GM23338 (cell line): ENCODE results near the gene EVA1B. TPM values are rescaled to one million over a fixed set of nuclear protein-coding genes. Genes with fewer than 3 reads are reported as not detected.

Experiments
- ATAC-seq: fragments of 200-7000 bp; cut with Tn5 transposase; 3 replicates; pipeline ENCODE4 v1.9.1; 2020
- DNase-seq: peaks from one replicate; pipeline ENCODE4 v3.0.0-alpha.2; 2015; ENCODE audit warnings: low spot score
- H2AFZ ChIP-seq: fragments of 200-600 bp; sonication (generic); 2 replicates; pipeline ENCODE4 v1.8.0; 2016; ENCODE audit warnings: antibody characterized with exemption, mild to moderate bottlenecking, moderate library complexity
- H3F3A ChIP-seq: fragments of 200-600 bp; sonication (generic); replicated peaks from 2 replicates; pipeline ENCODE4 v1.8.0; 2017; ENCODE audit warnings: antibody characterized with exemption, mixed run types, low read depth
- H3K27ac ChIP-seq: fragments of 200-600 bp; sonication (generic); 2 replicates; pipeline ENCODE4 v1.6.1; 2016; ENCODE audit warnings: low read depth
- H3K27me3 ChIP-seq: fragments of 200-600 bp; sonication (generic); 2 replicates; pipeline ENCODE4 v1.8.0; 2016; ENCODE audit warnings: mild to moderate bottlenecking, mixed run types, moderate library complexity; ENCODE audit not compliant: insufficient read depth
- H3K36me3 ChIP-seq: fragments of 200-600 bp; sonication (generic); 2 replicates; pipeline ENCODE4 v1.8.0; 2016; ENCODE audit warnings: mild to moderate bottlenecking; ENCODE audit not compliant: insufficient read depth
- H3K4me1 ChIP-seq: fragments of 200-600 bp; sonication (generic); 2 replicates; pipeline ENCODE4 v1.8.0; 2016; ENCODE audit warnings: mild to moderate bottlenecking, moderate library complexity; ENCODE audit not compliant: insufficient read depth
- H3K4me2 ChIP-seq: fragments of 200-600 bp; sonication (generic); 2 replicates; pipeline ENCODE4 v1.7.1; 2017; ENCODE audit warnings: mixed run types
- H3K4me3 ChIP-seq: fragments of 200-600 bp; sonication (generic); 2 replicates; pipeline ENCODE4 v1.6.1; 2016; ENCODE audit warnings: mixed run types
- H3K79me2 ChIP-seq: fragments of 200-600 bp; sonication (generic); replicated peaks from 2 replicates; pipeline ENCODE4 v1.8.0; 2017; ENCODE audit warnings: mild to moderate bottlenecking; ENCODE audit not compliant: insufficient read depth
- H3K9me2 ChIP-seq: fragments of 200-600 bp; sonication (generic); 2 replicates; pipeline ENCODE4 v1.8.0; 2017; ENCODE audit not compliant: insufficient read depth
- H4K20me1 ChIP-seq: fragments of 200-600 bp; sonication (generic); replicated peaks from 2 replicates; pipeline ENCODE4 v1.8.0; 2017; ENCODE audit warnings: mild to moderate bottlenecking; ENCODE audit not compliant: insufficient read depth
- H3K27ac Mint-ChIP-seq: 2 replicates; pipeline ENCODE4 v1.8.0; 2020; ENCODE audit warnings: inconsistent platforms, mild to moderate bottlenecking, moderate library complexity, mixed read lengths
- H3K27me3 Mint-ChIP-seq: 3 replicates; pipeline ENCODE4 v1.8.0; 2022; ENCODE audit warnings: low read depth, mild to moderate bottlenecking, moderate library complexity, mixed read lengths, inconsistent platforms; ENCODE audit not compliant: insufficient read depth, poor library complexity
- H3K36me3 Mint-ChIP-seq: 3 replicates; pipeline ENCODE4 v1.8.0; 2021; ENCODE audit warnings: low read depth, mild to moderate bottlenecking, inconsistent platforms, moderate library complexity, mixed read lengths
- H3K4me1 Mint-ChIP-seq: 3 replicates; pipeline ENCODE4 v1.8.0; 2020; ENCODE audit warnings: mild to moderate bottlenecking, inconsistent platforms, mixed read lengths
- H3K4me3 Mint-ChIP-seq: 3 replicates; pipeline ENCODE4 v1.8.0; 2021; ENCODE audit warnings: moderate library complexity, mild to moderate bottlenecking, inconsistent platforms, mixed read lengths
- H3K9me3 Mint-ChIP-seq: 3 replicates; pipeline ENCODE4 v1.8.0; 2020; ENCODE audit warnings: moderate library complexity, mild to moderate bottlenecking, inconsistent platforms, mixed read lengths
- CREB1 ChIP-seq: fragments of 250-450 bp; sonication (Bioruptor Pico); IDR thresholded peaks from 2 replicates; pipeline ENCODE4 v1.5.0; 2020; ENCODE audit warnings: low read depth, mild to moderate bottlenecking, moderate library complexity
- EZH2 ChIP-seq: fragments of 200-600 bp; sonication (generic); IDR thresholded peaks from one replicate; pipeline ENCODE4 v1.8.0; 2017; ENCODE audit warnings: antibody characterized with exemption, mild to moderate bottlenecking, low read depth; ENCODE audit not compliant: unreplicated experiment
- JUNB ChIP-seq: IDR thresholded peaks from one replicate; pipeline ENCODE4 v1.6.1; 2016; ENCODE audit warnings: antibody characterized with exemption; ENCODE audit not compliant: unreplicated experiment
- STAT1 ChIP-seq: IDR thresholded peaks from one replicate; pipeline ENCODE4 v1.6.1; 2016; ENCODE audit warnings: antibody characterized with exemption; ENCODE audit not compliant: unreplicated experiment
- ZNF331 ChIP-seq: fragments of 250-450 bp; sonication (Bioruptor Pico); IDR thresholded peaks from 2 replicates; pipeline ENCODE4 v1.5.0; 2020; ENCODE audit warnings: low read depth, mild to moderate bottlenecking, moderate library complexity
- ZNF462 ChIP-seq: fragments of 250-450 bp; sonication (Bioruptor Pico); IDR thresholded peaks from 2 replicates; pipeline ENCODE4 v1.5.0; 2020; ENCODE audit warnings: mild to moderate bottlenecking, moderate library complexity
- polyA plus RNA-seq: library from polyadenylated mRNA; unstranded; fragments of >200 nt; fragmentation: Nextera tagmentation; extraction: Ambion mirVana; gene quantifications from 2 replicates; pipeline ENCODE4 v1.2.1, GENCODE V29; 2016
- total RNA-seq: library from RNA; depleted of rRNA; stranded (reverse); fragments of >200 nt; shearing (Covaris generic); gene quantifications from 2 replicates; pipeline ENCODE4 v1.2.3, GENCODE V29; 2014

Gene EVA1B
- total and polyA plus RNA-seq, 2 experiments from 2014 or later: 9.2 to 27.3 TPM

DNA sequence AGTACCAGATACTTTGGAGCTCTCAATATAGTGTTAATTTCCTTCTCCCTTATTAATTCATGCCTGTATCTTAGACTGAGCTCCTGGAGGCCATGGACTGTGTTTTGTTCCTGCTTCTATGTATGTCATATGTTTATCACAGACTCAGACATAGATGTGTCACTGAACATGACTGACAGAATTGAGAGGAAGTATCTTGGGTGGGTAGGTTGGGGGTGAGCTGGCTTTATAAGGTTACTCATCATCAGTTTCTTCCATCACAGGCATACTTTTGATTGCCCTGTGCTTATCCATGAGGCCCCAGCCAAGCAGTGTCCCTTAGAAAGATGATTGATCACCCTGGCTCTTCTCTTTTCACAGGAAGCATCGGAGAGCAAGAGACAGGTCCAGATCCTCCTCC is 22.9 kb downstream of the EVA1B start (continued):
- TF ChIP-seq ZNF462: no peak
- no peak for TF ChIP-seq STAT1
- no peak for TF ChIP-seq ZNF331 (CRISPR knock-in tag)
- TF ChIP-seq CREB1 (CRISPR knock-in tag): no peak

DNA sequence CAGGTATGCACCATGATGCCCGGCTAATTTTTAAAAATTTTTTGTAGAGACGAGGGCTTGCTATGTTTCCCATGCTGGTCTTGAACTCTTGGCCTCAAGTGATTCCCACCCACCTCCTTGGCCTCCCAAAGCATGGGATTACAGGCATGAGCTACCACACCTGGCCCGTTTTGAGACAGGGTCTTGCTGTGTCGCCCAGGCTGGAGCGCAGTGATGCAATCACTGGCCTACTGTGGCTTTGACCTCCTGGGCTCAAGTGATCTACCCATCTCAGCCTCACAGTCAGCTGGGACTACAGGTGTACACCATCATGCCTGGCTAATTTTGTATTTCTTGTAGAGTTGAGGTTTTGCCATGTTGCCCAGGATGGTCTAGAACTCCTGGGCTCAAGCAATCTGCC is 24.8 kb downstream of the EVA1B start:
- no peaks in the 10 kb centered on the region for H3K27me3 ChIP-seq
- TF ChIP-seq JUNB (no peak), CREB1 (CRISPR knock-in tag) (no peak), EZH2 (no peak)
- no peaks in the 10 kb centered on the region for H3K9me2 ChIP-seq
- no peak overlapping the region for H3K27ac ChIP-seq
- no peak overlapping the region for H3K27ac Mint-ChIP-seq
- H3K4me3 ChIP-seq: no peak overlapping the region
- H3K36me3 Mint-ChIP-seq: peaks cover 89% of the 10 kb centered on the region
- no peaks in the 10 kb centered on the region for H3K4me1 ChIP-seq
- no peak for DNase-seq
- peaks cover 58% of the 10 kb centered on the region for H3K36me3 ChIP-seq
- peaks cover 11% of the 10 kb centered on the region for H3K27me3 Mint-ChIP-seq
- H2AFZ ChIP-seq: no peak overlapping the region
- no peaks in the 10 kb centered on the region; the same call in 2 of the 3 replicates for H3K4me1 Mint-ChIP-seq
- no peak overlapping the region for H3K4me3 Mint-ChIP-seq
- peaks cover 15% of the 10 kb centered on the region; the same call in 1 of the 2 replicates for H4K20me1 ChIP-seq
- H3K79me2 ChIP-seq: 0 out of 2 replicates have a peak, but pooled peaks cover 4% of the 10 kb centered on the region
- peaks cover 5% of the 10 kb centered on the region; the same call in 1 of the 2 replicates for H3F3A ChIP-seq
- ATAC-seq: no peak
- no peak overlapping the region for H3K4me2 ChIP-seq
- no peaks in the 10 kb centered on the region for H3K9me3 Mint-ChIP-seq
